HG02610 (cell line): ENCODE measurements around the gene PAPOLA.

ENCODE experiments used
- ATAC-seq: cut with Tn5 transposase; IDR thresholded peaks from one replicate; pipeline ENCODE4 v1.9.1; 2021; ENCODE audit warnings: mild to moderate bottlenecking, moderate library complexity; ENCODE audit not compliant: unreplicated experiment

Gene PAPOLA

GRCh38 chr14:96559571-96559970 lies 57.4 kb downstream of the PAPOLA start:
- no peak for ATAC-seq

GRCh38 chr14:96564389-96564788 lies 62.2 kb downstream of the PAPOLA start:
- ATAC-seq = no peak

GRCh38 chr14:96565811-96566210 lies 63.6 kb downstream of the PAPOLA start:
- ATAC-seq = no peak

GRCh38 chr14:96567289-96567899 lies 65.2 kb downstream of the PAPOLA start:
- no peak for ATAC-seq

- no peak for ATAC-seq
Measured at GRCh38 chr14:96568621-96569020, 66.4 kb downstream of the PAPOLA start.

GRCh38 chr14:96571311-96571710 lies 69.1 kb downstream of the PAPOLA start:
- no peak for ATAC-seq

- no peak for ATAC-seq
Measured at GRCh38 chr14:96573473-96574100, 71.4 kb downstream of the PAPOLA start.

GRCh38 chr14:96574171-96574632 lies 72.0 kb downstream of the PAPOLA start:
- no peak for ATAC-seq

- ATAC-seq = no peak
Measured at GRCh38 chr14:96574633-96575632, 72.8 kb downstream of the PAPOLA start.

- no peak for ATAC-seq
Measured at GRCh38 chr14:96576359-96576758, 74.2 kb downstream of the PAPOLA start.

- ATAC-seq = no peak
Measured at GRCh38 chr14:96576937-96577336, 74.8 kb downstream of the PAPOLA start.

GRCh38 chr14:96578619-96579018 lies 76.4 kb downstream of the PAPOLA start:
- no peak for ATAC-seq

GRCh38 chr14:96579358-96579757 lies 77.2 kb downstream of the PAPOLA start:
- ATAC-seq = no peak

- no peak for ATAC-seq
Measured at GRCh38 chr14:96579855-96580254, 77.7 kb downstream of the PAPOLA start.

- ATAC-seq = no peak
Measured at GRCh38 chr14:96580566-96580965, 78.4 kb downstream of the PAPOLA start.

- no peak for ATAC-seq
Measured at GRCh38 chr14:96581026-96581425, 78.8 kb downstream of the PAPOLA start.

GRCh38 chr14:96581902-96582301 lies 79.7 kb downstream of the PAPOLA start:
- no peak for ATAC-seq

GRCh38 chr14:96582411-96582961 lies 80.3 kb downstream of the PAPOLA start:
- no peak for ATAC-seq

GRCh38 chr14:96582995-96583394 lies 80.8 kb downstream of the PAPOLA start:
- ATAC-seq = no peak

- no peak for ATAC-seq
Measured at GRCh38 chr14:96583569-96584041, 81.4 kb downstream of the PAPOLA start.
